GM12891 (cell line): ENCODE data around the gene KIF26A.
"Not testable (repeated sequence)": the region's sequence is repeated elsewhere in the genome, so short reads cannot be mapped to it uniquely, and the experiment has no call there.

ENCODE experiments used
- DNase-seq: peaks from one replicate; pipeline ENCODE4 v3.0.0; 2011; ENCODE audit warnings: low spot score; ENCODE audit not compliant: insufficient read length
- FAIRE-seq: peaks from 2 replicates; lab custom pipeline; 2011; peaks lifted over from hg19 to GRCh38; lab: Jason Lieb, UNC
- PAX5 ChIP-seq: IDR thresholded peaks from 2 replicates; pipeline ENCODE4 v1.6.1; 2011; ENCODE audit warnings: low read length, moderate library complexity, mild to moderate bottlenecking; ENCODE audit not compliant: insufficient read depth, severe bottlenecking
- POLR2A ChIP-seq: IDR thresholded peaks from 2 replicates; pipeline ENCODE4 v1.6.1; 2011; ENCODE audit warnings: low read depth, low read length, control low read depth
- POLR2AphosphoS5 ChIP-seq: IDR thresholded peaks from 2 replicates; pipeline ENCODE4 v1.6.1; 2011; ENCODE audit warnings: low read depth, low read length, control low read depth
- POU2F2 ChIP-seq: IDR thresholded peaks from 2 replicates; pipeline ENCODE4 v1.6.1; 2011; ENCODE audit warnings: low read depth, mild to moderate bottlenecking, control low read depth, low read length, moderate library complexity
- SPI1 ChIP-seq: IDR thresholded peaks from 2 replicates; pipeline ENCODE4 v1.6.1; 2011; ENCODE audit warnings: low read depth, low read length, control low read depth
- TAF1 ChIP-seq: IDR thresholded peaks from 2 replicates; pipeline ENCODE4 v1.6.1; 2011; ENCODE audit warnings: low read depth, low read length, control low read depth

KIF26A gene

DNA sequence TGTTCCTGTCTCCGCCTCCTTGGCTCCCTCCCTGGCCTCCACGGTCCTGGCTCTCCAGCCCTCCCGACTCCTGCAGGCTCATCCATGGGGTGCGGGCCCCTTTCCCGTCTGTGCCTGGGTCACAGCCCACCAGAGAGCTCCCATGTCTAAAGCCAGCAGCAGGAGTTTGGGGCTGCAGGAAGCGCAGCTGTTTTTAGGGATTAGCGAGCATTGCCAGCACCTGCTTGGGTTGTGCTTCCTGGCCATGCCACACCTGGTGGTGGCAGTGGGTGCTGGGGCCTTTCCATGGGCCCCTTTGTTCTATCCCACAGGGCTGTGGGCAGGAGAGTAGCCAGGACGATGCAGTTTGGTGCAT lies 64.7 kb downstream of the KIF26A start:
- no peak for DNase-seq
- FAIRE-seq, result no peak
- TF ChIP-seq POLR2A, result no peak
- no peak for TF ChIP-seq TAF1
- TF ChIP-seq PAX5, result no peak
- TF ChIP-seq POLR2AphosphoS5, result no peak
- TF ChIP-seq SPI1, result no peak
- TF ChIP-seq POU2F2, result no peak

- no peak for FAIRE-seq
- TF ChIP-seq POLR2AphosphoS5, result no peak
- no peak for TF ChIP-seq POLR2A
- no peak for TF ChIP-seq PAX5
- no peak for DNase-seq
Measured at GRCh38 chr14:104204660-104205149, 66.3 kb downstream of the KIF26A start.

DNA sequence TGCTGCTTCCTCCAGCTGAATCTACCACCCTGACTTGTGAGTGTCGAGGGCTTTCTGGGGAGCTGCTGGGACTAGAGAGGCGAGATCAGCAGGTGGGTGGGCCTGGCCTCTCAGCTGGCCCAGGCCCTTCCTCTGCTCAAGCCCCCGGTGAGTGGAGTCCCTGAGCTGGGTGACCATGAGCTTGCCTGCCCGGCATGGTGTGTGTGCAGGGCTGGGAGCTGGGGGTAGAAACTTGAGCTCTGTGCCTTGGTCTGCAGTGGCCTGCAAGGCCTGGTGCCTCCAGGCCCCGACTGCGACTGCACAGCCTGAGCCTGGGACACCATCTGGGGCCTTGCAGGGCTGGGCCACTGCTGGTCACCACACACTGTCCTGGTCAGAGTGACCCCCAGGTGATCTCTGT lies 67.4 kb downstream of the KIF26A start:
- DNase-seq (no peak), FAIRE-seq (no peak)
- TF ChIP-seq SPI1 (no peak), TAF1 (no peak), POLR2A (no peak), POLR2AphosphoS5 (no peak), PAX5 (no peak), POU2F2 (no peak)

DNA sequence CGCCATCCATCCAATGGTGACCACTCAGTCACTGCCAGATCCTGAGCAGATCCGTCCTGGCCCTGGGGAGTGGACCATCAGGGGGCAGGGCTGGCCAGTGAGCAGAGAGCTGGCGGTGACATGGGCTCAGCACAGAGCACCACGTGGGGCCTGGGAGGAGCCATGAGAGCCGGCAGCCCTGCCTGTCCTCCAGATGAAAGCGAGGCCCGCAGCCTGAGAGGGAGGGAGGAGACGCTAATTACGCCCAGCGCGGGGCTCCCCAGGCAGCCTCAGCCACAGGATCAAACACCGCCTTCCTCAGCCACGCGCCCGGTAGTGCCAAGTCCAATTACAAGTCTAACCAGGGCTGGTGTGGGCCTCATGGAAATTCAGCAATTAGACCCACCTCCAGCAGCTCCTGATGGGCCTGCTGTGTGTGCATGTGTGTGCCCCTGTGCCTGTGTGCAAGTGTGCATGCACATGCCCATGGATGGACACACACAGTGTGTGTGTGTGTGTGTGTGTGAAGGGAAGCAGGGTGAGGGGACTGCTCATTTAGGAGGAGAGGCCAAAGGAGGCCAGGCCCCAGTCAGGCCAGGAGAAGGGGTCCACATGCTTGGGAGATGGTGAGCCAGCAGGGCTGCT lies 68.0 kb downstream of the KIF26A start:
- DNase-seq (no peak), FAIRE-seq (no peak)
- TF ChIP-seq POLR2A (no peak), POU2F2 (no peak), POLR2AphosphoS5 (no peak), TAF1 (no peak), PAX5 (no peak), SPI1 (no peak)

GRCh38 chr14:104207142-104208014 lies 69.0 kb downstream of the KIF26A start:
- FAIRE-seq, result no peak
- TF ChIP-seq POLR2A, result no peak
- no peak for TF ChIP-seq SPI1
- no peak for TF ChIP-seq TAF1
- no peak for DNase-seq

DNA sequence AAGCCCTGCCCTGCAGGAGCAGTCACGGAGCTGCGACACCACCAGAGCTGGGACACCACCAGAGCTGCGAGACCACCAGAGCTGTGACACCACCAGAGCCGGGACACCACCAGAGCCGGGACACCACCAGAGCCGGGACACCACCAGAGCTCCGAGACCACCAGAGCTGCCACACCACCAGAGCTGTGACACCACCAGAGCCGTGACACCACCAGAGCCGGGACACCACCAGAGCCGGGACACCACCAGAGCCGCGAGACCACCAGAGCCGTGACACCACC lies 69.6 kb downstream of the KIF26A start:
- not testable (repeated sequence) for FAIRE-seq

DNA sequence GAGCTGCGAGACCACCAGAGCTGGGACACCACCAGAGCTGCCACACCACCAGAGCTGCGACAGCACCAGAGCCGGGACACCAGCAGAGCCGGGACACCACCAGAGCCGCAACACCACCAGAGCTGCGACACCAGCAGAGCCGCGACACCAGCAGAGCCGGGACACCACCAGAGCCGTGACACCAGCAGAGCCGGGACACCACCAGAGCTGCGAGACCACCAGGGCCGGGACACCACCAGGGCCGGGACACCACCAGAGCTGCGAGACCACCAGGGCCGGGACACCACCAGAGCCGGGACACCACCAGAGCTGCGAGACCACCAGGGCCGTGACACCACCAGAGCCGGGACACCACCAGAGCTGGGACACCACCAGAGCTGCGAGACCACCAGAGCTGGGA lies 69.9 kb downstream of the KIF26A start:
- not testable (repeated sequence) for FAIRE-seq

More for the DNA sequence above, 69.6 kb downstream of the KIF26A start:
- DNase-seq, result not testable (repeated sequence)

GRCh38 chr14:104209071-104209470 lies 70.7 kb downstream of the KIF26A start:
- not testable (repeated sequence) for FAIRE-seq, DNase-seq

More for the DNA sequence above, 69.9 kb downstream of the KIF26A start:
- not testable (repeated sequence) for DNase-seq

- FAIRE-seq, result no peak
- no peak for TF ChIP-seq PAX5
- TF ChIP-seq POLR2A, result no peak
- TF ChIP-seq POU2F2, result no peak
- no peak for TF ChIP-seq TAF1
- TF ChIP-seq SPI1, result no peak
- TF ChIP-seq POLR2AphosphoS5, result no peak
- DNase-seq, result no peak
Measured at GRCh38 chr14:104209985-104210816, 71.8 kb downstream of the KIF26A start.

GRCh38 chr14:104210817-104211195 lies 72.4 kb downstream of the KIF26A start:
- FAIRE-seq, result no peak
- TF ChIP-seq TAF1 (no peak), POLR2AphosphoS5 (no peak), POU2F2 (no peak), SPI1 (no peak), PAX5 (no peak), POLR2A (no peak)
- no peak for DNase-seq
